ENCODE measurements around the gene OR10C1.

OR10C1 gene

DNA sequence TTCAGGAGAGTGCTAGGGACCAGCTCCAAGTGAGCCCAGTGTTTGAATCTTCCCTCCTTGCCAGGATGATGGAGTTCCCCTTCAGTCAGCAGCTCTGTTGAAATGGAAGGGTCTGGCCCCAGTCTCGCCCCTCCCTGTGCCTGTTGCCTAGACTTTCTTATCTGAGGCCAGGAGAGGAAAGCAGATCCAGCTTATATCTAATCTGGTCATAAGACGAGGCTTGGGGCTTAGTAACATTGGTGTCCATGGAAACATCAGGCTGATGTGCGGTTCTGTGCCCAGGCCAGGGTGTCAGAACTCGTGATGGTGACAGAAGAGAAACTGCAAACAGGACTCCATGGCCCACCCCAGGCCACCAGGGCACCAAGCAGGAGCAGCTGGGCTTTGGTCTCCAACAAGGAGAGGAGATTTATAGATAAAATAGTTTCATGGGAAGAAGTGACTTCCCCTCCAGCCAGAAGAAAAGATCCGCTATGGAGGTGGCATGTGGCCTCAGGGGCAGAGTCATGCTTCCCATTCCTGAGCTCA is 38.9 kb downstream of the OR10C1 start:
- no peak for DNase-seq (ENCODE audit: low read depth, low spot score)

DNA sequence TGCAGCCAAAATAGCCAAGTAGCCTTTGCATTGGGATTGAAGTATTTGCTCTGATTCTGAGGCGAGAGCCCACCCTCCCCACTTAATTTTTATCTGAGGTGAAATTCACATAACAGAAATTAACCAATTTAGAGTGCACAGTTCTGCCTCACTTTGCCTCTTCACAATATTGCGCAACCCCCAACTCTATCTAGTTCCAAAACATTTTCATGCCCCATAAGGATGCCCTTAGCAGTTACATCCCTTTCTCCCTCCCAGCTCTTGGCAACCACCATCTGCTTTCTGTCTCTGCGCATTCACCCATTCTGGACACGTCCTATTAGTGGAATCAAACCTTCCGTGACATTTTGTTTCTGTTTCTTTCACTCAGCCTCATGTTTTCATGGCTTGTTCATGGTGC is 39.6 kb downstream of the OR10C1 start:
- DNase-seq (ENCODE audit: low read depth, low spot score): no peak

DNA sequence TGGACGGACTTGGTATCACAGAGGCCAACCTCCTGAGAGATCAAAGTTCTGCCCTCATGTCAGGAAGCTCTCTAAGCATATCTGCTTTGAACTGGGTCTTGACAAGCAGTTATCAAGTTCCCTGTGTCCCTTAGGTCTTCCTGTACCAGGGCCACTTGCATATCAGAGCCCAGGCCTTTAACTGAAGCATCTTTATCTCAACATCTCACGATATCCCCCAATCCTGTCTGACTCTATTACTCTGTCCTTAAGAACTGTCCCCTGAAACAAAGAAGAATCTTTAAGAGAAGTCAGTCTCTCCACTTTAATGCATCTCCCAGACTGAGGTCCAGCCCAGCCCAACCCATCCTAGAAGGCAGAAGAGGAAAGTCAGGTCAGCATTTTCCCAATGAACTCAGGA is 40.5 kb downstream of the OR10C1 start:
- no peak for DNase-seq (ENCODE audit: low read depth, low spot score)

DNA sequence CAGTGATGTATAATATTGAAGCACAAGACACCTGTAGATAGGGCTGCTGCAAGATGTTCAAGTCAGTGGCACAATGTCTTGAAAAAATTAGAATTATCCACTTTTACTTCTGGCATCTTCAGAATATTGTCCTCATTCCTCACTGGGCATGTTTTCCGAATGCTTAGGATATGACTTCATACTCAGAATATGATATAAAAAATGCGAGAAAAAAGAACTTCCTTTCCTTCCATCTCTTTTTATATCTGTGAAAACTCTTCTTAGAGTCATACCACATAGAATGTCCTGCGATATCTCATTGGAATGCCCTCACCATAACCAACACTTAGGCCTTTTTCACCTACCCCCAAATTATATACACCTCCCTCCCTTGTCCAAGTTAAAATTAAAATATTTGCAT is 44.1 kb downstream of the OR10C1 start:
- no peak for DNase-seq (ENCODE audit: low read depth, low spot score)

DNA sequence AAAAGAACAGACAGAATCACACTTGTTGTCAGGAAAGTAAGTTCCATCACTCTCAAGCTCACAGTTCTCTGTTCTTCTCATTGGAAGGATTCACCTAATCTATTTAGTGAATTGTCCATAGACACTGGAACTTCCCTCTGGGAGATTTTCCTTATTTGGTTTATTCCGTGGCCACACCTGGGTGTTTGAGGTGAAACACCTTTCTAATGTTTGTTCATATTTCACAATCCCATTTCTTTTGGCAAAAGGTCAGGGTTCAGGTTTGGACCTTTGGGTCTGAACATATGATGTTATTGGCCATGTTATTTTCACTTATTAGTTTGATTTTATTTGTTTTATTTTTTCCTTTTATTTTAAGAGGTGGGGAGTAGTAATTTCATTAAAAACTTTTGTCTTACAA is 44.6 kb downstream of the OR10C1 start:
- no peak for DNase-seq (ENCODE audit: low read depth, low spot score)

DNA sequence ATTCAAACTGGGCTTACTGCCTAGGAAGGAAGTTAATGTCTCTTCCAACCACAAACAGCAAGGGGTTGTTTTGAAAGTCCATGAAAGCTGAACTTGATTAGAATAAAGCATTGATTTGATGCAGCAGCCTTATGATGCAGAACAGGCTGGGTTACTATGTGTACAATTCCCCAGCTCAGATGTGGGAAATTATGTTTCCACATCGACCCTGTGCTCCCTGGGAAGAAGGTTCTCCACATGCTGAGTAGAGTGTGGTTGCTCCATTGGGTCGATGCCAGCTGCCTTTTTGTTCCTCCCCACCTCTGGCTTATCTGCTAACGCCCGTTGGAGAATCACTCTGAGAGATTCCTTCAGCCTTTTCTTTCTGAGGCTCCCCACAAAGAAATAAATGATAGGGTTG is 47.5 kb downstream of the OR10C1 start:
- no peak for DNase-seq (ENCODE audit: low read depth, low spot score)

DNA sequence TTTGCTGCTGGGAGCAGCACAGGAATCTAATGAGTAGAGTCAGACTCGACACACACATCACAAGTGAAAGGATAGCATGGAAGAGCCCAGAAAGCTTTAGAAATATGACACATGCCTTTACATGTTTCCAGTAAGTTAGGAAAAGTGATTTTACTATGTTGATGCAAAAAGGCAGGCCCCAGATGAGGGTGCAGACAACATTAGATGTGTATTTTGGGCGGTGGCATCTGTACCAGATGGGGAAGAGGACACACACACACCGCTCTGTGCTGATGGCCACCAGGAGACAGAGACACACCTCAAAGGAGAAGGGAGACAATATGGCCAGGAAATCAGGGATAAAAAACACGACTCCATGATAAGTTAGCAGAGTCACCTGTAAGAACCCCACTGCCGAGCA is 48.0 kb downstream of the OR10C1 start:
- DNase-seq (ENCODE audit: low read depth, low spot score): no peak

DNA sequence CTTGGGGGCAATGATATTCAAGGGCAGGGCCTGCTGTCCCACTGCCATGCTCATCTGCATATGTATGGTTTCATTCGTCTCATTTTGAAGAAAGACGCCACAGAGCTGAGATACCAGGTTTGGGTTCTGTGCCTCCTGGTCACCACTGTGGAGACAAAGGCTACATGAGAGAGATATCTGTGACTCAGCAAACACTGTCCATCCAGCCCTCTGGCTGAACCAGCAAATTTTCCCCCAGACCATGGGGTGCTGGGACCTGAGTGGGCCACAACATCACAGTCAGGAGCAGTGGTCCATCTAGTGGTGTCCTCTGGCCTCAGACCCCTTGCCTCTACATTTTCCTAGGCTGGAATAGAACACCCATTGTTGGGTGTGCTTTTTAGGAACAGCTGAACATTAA is 48.6 kb downstream of the OR10C1 start, which contains the start of gene MAS1L:
Gene MAS1L, minus strand, starts transcription at position 297 of the 400 bp plus-strand sequence. Its CDS starts 54 bp downstream, at position 243.
- no peak for DNase-seq (ENCODE audit: low read depth, low spot score)

DNA sequence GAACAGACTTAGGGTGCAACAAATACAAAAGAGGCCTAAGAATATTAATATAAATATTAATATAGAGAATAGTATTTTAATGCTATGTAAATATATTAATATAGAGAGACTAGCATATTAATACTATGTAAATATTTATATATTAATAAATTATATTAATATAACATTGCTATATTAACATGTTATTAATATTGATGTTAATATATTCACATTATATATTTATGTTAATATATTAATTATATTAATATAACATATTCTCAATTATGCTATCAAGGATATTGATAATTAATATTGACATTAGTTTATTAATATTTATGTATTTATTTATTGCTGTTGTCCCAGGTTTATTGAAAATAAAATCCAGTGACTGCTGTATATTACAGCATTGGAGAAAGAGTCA is 49.8 kb downstream of the OR10C1 start:
- no peak for DNase-seq (ENCODE audit: low read depth, low spot score)

DNA sequence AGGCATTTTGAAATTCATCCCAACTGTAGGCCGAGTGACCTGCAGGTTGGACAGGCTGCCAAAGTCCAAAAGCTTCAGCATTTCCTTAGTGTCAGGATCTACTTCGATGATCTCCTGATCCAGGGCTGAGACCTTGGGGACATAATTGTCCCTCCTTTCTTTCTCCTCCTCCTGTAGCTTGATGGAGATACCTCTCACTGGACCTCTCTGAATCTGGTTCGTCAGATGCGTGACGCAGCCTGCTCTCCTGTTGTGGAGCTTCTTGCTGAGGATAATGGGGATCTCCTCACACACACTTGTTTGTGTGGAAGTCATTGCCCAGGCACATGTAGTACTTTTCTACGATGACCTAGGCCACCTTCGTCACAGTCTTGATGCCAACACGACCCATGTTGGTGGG is 50.2 kb downstream of the OR10C1 start:
- no peak for DNase-seq (ENCODE audit: low read depth, low spot score)

DNA sequence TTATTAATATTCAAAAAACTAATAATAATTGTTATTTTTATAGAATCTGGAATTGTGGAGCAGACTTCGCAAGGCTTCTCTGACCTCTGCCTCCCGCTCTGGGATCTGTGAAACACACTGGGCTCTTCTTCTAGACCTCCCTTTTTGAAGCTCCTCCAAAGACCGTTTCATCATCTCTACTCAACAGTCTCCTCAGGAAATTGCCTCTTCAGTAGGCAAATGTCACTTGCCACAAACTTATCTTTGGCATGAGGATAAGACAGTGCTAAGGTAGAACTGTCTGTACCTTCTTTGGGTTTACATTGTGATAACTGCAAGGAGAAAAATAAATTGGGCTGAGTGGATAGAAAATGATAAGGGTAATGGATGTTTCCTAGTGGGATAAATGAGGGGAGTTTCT is 50.9 kb downstream of the OR10C1 start:
- DNase-seq (ENCODE audit: low read depth, low spot score): no peak

DNA sequence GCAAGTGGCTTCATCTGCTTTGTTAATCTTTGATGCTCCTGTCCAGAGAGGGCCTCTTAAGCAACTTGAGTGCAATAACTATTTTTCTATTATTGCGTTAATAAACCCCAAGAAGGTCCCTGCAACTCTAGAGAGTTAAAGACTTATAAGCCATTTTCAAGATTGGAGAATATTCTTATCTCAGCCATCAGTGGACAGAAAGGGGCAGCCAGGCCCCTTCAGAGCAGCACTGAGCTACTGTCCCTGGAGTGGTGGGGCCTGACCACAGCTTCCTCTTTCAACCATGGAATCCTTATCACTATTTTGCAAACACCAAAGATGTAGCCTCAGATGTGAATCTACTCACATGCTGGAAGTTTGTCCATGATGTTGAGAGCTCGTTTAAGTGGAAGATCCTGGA is 51.4 kb downstream of the OR10C1 start:
- DNase-seq (ENCODE audit: low read depth, low spot score): no peak
